Measurements from ENCODE around the gene PDGFB.

GRCh38 chr22:39225591-39225990 lies 19.2 kb downstream of the PDGFB start:
- TF ChIP-seq POLR2A (IDR thresholded peaks at IDR 0.05), result no peak
- TF ChIP-seq CTCF (IDR thresholded peaks at IDR 0.05), result no peak

All from body of pancreas (tissue), 4 donors.